PC-9 (cell line): ENCODE data around the gene DIAPH3.

Experiments used
- EZH2 ChIP-seq: fragments of 200-600 bp; sonication (generic); IDR thresholded peaks from 2 replicates; pipeline ENCODE4 v1.8.0; 2017; ENCODE audit warnings: antibody characterized with exemption, low read depth
- TF ChIP-seq, protein P1 (sequence below): fragments of 200-600 bp; sonication (generic); conservative IDR thresholded peaks from 2 replicates; pipeline ENCODE4 v1.6.1; 2017; ENCODE audit warnings: mixed run types, antibody characterized with exemption, mild to moderate bottlenecking, moderate library complexity

GRCh38 chr13:60000081-60000480 is 163.6 kb downstream of the DIAPH3 start:
- TF ChIP-seq, protein P1, sequence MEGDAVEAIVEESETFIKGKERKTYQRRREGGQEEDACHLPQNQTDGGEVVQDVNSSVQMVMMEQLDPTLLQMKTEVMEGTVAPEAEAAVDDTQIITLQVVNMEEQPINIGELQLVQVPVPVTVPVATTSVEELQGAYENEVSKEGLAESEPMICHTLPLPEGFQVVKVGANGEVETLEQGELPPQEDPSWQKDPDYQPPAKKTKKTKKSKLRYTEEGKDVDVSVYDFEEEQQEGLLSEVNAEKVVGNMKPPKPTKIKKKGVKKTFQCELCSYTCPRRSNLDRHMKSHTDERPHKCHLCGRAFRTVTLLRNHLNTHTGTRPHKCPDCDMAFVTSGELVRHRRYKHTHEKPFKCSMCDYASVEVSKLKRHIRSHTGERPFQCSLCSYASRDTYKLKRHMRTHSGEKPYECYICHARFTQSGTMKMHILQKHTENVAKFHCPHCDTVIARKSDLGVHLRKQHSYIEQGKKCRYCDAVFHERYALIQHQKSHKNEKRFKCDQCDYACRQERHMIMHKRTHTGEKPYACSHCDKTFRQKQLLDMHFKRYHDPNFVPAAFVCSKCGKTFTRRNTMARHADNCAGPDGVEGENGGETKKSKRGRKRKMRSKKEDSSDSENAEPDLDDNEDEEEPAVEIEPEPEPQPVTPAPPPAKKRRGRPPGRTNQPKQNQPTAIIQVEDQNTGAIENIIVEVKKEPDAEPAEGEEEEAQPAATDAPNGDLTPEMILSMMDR, result no peak
- no peak for TF ChIP-seq EZH2
